ENCODE measurements around the gene AASS. TPM values are rescaled to one million over a fixed set of nuclear protein-coding genes. Genes with fewer than 3 reads are reported as not detected.
A peak's percentile ranks its signal among the peaks of the same experiment; 100 is the strongest.

AASS gene
- total and polyA plus RNA-seq, 10 of the 15 experiments (the other 5 are each of a cell fraction or from before 2014, with no cell fraction given): 0.09 to 8.0 (median 0.39) TPM

DNA sequence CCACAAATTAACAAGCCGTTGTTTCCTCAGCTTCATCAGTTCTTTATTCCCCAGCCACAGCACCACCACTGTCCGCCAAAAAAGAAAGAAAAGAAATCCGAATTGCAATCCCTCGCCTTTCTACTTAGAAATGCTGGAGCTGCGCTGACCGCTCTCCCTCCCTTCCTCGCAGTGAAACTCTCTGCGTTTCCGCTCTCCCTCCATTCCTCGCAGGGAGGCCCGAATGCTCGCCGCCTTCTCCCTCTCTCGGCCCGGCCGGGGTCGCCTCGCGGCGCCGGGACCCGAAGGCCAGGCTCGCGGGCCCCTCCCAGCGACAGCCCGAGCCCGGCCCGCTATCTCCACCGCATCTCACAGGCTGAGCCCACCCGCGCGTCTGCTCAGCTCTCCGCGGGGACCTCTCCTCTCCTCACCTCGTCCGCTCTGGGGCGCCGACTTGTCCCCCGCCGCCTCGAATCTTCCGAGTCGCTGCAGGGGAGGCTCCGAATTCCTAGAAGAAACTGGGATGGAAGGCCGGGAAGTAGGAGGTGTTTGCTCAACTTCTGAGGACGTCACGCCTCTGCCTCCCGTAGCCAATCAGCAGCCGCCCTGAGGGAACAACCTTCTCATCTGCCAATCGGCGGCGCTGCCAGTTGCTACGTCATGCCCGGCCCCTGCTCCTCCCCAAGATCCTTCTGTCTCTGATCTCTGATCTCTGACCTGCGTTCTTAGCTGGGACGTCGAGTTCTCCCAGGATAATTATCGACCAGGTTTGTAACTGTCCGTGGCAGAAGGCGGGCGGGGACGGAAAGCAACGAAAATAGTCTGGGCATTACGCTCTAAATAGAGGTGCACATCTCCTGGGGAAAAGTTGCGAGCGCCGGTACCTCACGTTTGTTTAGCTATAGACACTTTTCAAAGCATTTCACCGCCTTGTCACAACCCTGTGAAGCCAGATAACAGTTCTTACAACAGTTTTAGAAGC is at the start of gene AASS (continued):
- TF ChIP-seq TBL1XR1 (IDR thresholded peaks at IDR 0.05; ENCODE audit: low read depth, low read length) (no peak), SPI1 (IDR thresholded peaks at IDR 0.05; ENCODE audit: borderline replicate concordance, insufficient read depth, low read depth, low read length) (no peak), RFX5 (IDR thresholded peaks at IDR 0.05; ENCODE audit: low read depth, low read length) (peak; percentile 95), GATAD2B (conservative IDR thresholded peaks at IDR 0.05; ENCODE audit: low read depth) (peak; percentile 52; the same call in 1 of the 2 replicates), ATF7 (IDR thresholded peaks at IDR 0.05; ENCODE audit: low read depth) (0 out of 2 replicates have a peak, but pooled peaks have one; percentile 17), MTA3 (IDR thresholded peaks at IDR 0.05; ENCODE audit: borderline replicate concordance, low read length) (no peak), TCF12 (IDR thresholded peaks at IDR 0.05; ENCODE audit: low read depth, low read length) (no peak), FOS (IDR thresholded peaks at IDR 0.05; ENCODE audit: borderline replicate concordance, extremely low read depth, insufficient read length) (no peak), ASH2L (IDR thresholded peaks at IDR 0.05; ENCODE audit: borderline replicate concordance, low read depth) (no peak), SREBF2 (IDR thresholded peaks at IDR 0.05; ENCODE audit: low read length) (no peak), MYB (IDR thresholded peaks at IDR 0.05; ENCODE audit: borderline replicate concordance, low read depth, low read length) (no peak), NBN (IDR thresholded peaks at IDR 0.05) (no peak), NR2F1 (conservative IDR thresholded peaks at IDR 0.05) (peak; percentile 73), NRF1 (conservative IDR thresholded peaks at IDR 0.05; ENCODE audit: low read depth, low read length) (no peak), SMAD1 (IDR thresholded peaks at IDR 0.05; ENCODE audit: low read depth, partially characterized antibody) (no peak), MYC (IDR thresholded peaks at IDR 0.05; ENCODE audit: insufficient read depth, insufficient read length, insufficient replicate concordance, low read length, severe bottlenecking) (no peak), SP1 (IDR thresholded peaks at IDR 0.05; ENCODE audit: low read depth, low read length) (peak; percentile 88), MXI1 (IDR thresholded peaks at IDR 0.05; ENCODE audit: low read depth, low read length) (0 out of 2 replicates have a peak, but pooled peaks have one; percentile 39), BCL11A (IDR thresholded peaks at IDR 0.05; ENCODE audit: low read depth, low read length) (no peak), ZNF622 (IDR thresholded peaks at IDR 0.05) (no peak)
- TF ChIP-seq, protein P1, sequence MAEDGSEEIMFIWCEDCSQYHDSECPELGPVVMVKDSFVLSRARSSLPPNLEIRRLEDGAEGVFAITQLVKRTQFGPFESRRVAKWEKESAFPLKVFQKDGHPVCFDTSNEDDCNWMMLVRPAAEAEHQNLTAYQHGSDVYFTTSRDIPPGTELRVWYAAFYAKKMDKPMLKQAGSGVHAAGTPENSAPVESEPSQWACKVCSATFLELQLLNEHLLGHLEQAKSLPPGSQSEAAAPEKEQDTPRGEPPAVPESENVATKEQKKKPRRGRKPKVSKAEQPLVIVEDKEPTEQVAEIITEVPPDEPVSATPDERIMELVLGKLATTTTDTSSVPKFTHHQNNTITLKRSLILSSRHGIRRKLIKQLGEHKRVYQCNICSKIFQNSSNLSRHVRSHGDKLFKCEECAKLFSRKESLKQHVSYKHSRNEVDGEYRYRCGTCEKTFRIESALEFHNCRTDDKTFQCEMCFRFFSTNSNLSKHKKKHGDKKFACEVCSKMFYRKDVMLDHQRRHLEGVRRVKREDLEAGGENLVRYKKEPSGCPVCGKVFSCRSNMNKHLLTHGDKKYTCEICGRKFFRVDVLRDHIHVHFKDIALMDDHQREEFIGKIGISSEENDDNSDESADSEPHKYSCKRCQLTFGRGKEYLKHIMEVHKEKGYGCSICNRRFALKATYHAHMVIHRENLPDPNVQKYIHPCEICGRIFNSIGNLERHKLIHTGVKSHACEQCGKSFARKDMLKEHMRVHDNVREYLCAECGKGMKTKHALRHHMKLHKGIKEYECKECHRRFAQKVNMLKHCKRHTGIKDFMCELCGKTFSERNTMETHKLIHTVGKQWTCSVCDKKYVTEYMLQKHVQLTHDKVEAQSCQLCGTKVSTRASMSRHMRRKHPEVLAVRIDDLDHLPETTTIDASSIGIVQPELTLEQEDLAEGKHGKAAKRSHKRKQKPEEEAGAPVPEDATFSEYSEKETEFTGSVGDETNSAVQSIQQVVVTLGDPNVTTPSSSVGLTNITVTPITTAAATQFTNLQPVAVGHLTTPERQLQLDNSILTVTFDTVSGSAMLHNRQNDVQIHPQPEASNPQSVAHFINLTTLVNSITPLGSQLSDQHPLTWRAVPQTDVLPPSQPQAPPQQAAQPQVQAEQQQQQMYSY (CRISPR knock-in tag; IDR thresholded peaks at IDR 0.05): no peak
- TF ChIP-seq, protein P2, sequence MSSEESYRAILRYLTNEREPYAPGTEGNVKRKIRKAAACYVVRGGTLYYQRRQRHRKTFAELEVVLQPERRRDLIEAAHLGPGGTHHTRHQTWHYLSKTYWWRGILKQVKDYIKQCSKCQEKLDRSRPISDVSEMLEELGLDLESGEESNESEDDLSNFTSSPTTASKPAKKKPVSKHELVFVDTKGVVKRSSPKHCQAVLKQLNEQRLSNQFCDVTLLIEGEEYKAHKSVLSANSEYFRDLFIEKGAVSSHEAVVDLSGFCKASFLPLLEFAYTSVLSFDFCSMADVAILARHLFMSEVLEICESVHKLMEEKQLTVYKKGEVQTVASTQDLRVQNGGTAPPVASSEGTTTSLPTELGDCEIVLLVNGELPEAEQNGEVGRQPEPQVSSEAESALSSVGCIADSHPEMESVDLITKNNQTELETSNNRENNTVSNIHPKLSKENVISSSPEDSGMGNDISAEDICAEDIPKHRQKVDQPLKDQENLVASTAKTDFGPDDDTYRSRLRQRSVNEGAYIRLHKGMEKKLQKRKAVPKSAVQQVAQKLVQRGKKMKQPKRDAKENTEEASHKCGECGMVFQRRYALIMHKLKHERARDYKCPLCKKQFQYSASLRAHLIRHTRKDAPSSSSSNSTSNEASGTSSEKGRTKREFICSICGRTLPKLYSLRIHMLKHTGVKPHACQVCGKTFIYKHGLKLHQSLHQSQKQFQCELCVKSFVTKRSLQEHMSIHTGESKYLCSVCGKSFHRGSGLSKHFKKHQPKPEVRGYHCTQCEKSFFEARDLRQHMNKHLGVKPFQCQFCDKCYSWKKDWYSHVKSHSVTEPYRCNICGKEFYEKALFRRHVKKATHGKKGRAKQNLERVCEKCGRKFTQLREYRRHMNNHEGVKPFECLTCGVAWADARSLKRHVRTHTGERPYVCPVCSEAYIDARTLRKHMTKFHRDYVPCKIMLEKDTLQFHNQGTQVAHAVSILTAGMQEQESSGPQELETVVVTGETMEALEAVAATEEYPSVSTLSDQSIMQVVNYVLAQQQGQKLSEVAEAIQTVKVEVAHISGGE (CRISPR knock-in tag; IDR thresholded peaks at IDR 0.05): no peak
- TF ChIP-seq, protein P3, sequence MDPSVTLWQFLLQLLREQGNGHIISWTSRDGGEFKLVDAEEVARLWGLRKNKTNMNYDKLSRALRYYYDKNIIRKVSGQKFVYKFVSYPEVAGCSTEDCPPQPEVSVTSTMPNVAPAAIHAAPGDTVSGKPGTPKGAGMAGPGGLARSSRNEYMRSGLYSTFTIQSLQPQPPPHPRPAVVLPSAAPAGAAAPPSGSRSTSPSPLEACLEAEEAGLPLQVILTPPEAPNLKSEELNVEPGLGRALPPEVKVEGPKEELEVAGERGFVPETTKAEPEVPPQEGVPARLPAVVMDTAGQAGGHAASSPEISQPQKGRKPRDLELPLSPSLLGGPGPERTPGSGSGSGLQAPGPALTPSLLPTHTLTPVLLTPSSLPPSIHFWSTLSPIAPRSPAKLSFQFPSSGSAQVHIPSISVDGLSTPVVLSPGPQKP (IDR thresholded peaks at IDR 0.05; ENCODE audit: low read depth, low read length): no peak

All from GM12878 (cell line).